Endothelial cell (in vitro differentiated cells): ENCODE results near the gene TCAP. TPM values are rescaled to one million over a fixed set of nuclear protein-coding genes. Genes with fewer than 3 reads are reported as not detected.

Experiments
- DNase-seq: peaks from one replicate; pipeline ENCODE4 v3.0.0; 2021; ENCODE audit warnings: low spot score
- H3K27ac Mint-ChIP-seq: one replicate; pipeline ENCODE4 v1.8.0; 2021; ENCODE audit warnings: mixed read lengths, inconsistent platforms; ENCODE audit not compliant: unreplicated experiment
- H3K27me3 Mint-ChIP-seq: one replicate; pipeline ENCODE4 v1.8.0; 2021; ENCODE audit warnings: mild to moderate bottlenecking, moderate library complexity, mixed read lengths, inconsistent platforms; ENCODE audit not compliant: unreplicated experiment
- H3K36me3 Mint-ChIP-seq: one replicate; pipeline ENCODE4 v1.8.0; 2021; ENCODE audit warnings: mild to moderate bottlenecking, low read depth, mixed read lengths, inconsistent platforms; ENCODE audit not compliant: unreplicated experiment
- H3K4me1 Mint-ChIP-seq: one replicate; pipeline ENCODE4 v1.8.0; 2021; ENCODE audit warnings: mild to moderate bottlenecking, mixed read lengths, inconsistent platforms; ENCODE audit not compliant: unreplicated experiment
- H3K4me3 Mint-ChIP-seq: one replicate; pipeline ENCODE4 v1.8.0; 2021; ENCODE audit warnings: mild to moderate bottlenecking, mixed read lengths, inconsistent platforms; ENCODE audit not compliant: unreplicated experiment
- H3K9me3 Mint-ChIP-seq: one replicate; pipeline ENCODE4 v1.8.0; 2021; ENCODE audit warnings: mixed read lengths, inconsistent platforms; ENCODE audit not compliant: unreplicated experiment
- total RNA-seq: library from RNA; stranded (reverse); fragmentation: NEBNext Ultra II Directional; extraction: Animal tissue kit (Norgen Biotek cat#: 25700); gene quantifications from one replicate; pipeline ENCODE4 v1.2.1, GENCODE V29; 2021; ENCODE audit not compliant: unreplicated experiment
- TF ChIP-seq, protein P1 (sequence below): fragments of 200-600 bp; sonication (generic); IDR thresholded peaks from one replicate; pipeline ENCODE4 v1.5.0; 2021; ENCODE audit warnings: antibody characterized with exemption; ENCODE audit not compliant: unreplicated experiment

The TCAP gene
- total RNA-seq, 1 donor from 2014 or later = 1.2 TPM

- H3K27ac Mint-ChIP-seq = no peak overlapping the region
- peaks cover 15% of the 10 kb centered on the region for H3K27me3 Mint-ChIP-seq
- TF ChIP-seq, protein P1, sequence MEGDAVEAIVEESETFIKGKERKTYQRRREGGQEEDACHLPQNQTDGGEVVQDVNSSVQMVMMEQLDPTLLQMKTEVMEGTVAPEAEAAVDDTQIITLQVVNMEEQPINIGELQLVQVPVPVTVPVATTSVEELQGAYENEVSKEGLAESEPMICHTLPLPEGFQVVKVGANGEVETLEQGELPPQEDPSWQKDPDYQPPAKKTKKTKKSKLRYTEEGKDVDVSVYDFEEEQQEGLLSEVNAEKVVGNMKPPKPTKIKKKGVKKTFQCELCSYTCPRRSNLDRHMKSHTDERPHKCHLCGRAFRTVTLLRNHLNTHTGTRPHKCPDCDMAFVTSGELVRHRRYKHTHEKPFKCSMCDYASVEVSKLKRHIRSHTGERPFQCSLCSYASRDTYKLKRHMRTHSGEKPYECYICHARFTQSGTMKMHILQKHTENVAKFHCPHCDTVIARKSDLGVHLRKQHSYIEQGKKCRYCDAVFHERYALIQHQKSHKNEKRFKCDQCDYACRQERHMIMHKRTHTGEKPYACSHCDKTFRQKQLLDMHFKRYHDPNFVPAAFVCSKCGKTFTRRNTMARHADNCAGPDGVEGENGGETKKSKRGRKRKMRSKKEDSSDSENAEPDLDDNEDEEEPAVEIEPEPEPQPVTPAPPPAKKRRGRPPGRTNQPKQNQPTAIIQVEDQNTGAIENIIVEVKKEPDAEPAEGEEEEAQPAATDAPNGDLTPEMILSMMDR = no peak
- DNase-seq = no peak
- H3K9me3 Mint-ChIP-seq = no peaks in the 10 kb centered on the region
- no peak overlapping the region for H3K4me3 Mint-ChIP-seq
- peaks cover 8% of the 10 kb centered on the region for H3K4me1 Mint-ChIP-seq
- peaks cover 5% of the 10 kb centered on the region for H3K36me3 Mint-ChIP-seq
Measured at GRCh38 chr17:39674702-39675389, 9.7 kb downstream of the TCAP start.

- no peak for DNase-seq
Measured at GRCh38 chr17:39675390-39676082, 10.4 kb downstream of the TCAP start.

GRCh38 chr17:39676198-39676819, 11.2 kb downstream of the TCAP start:
- H3K27ac Mint-ChIP-seq = no peak overlapping the region
- no peaks in the 10 kb centered on the region for H3K36me3 Mint-ChIP-seq
- H3K4me3 Mint-ChIP-seq = no peak overlapping the region
- peaks cover 12% of the 10 kb centered on the region for H3K4me1 Mint-ChIP-seq
- DNase-seq = no peak
- peaks cover 15% of the 10 kb centered on the region for H3K27me3 Mint-ChIP-seq
- TF ChIP-seq, protein P1 = no peak
- no peaks in the 10 kb centered on the region for H3K9me3 Mint-ChIP-seq

More at GRCh38 chr17:39675390-39676082, 10.4 kb downstream of the TCAP start:
- peaks cover 3% of the 10 kb centered on the region for H3K36me3 Mint-ChIP-seq
- peaks cover 15% of the 10 kb centered on the region for H3K27me3 Mint-ChIP-seq
- no peaks in the 10 kb centered on the region for H3K9me3 Mint-ChIP-seq
- TF ChIP-seq, protein P1 = no peak
- no peak overlapping the region for H3K4me3 Mint-ChIP-seq
- H3K27ac Mint-ChIP-seq = no peak overlapping the region
- peaks cover 12% of the 10 kb centered on the region for H3K4me1 Mint-ChIP-seq

DNA sequence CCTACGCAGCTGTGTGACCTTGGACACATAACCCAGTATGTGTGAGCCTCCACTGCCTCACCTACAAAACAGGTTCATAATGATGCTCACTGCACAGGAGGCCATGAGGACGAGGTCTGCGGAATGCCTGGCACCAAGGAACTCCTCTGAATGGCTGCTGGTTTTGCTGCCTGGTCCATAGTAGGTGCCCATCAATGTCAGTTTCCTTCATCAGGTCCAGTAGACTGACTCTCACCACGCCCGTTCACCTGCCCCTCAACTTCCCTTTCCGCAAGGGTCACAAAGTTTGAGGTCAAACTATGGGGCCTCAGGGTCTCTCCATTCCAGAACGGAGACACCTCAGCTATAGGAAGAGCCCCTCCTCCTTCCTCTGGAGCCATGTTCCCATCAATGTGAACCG, 11.9 kb downstream of the TCAP start:
- H3K9me3 Mint-ChIP-seq = no peaks in the 10 kb centered on the region
- no peaks in the 10 kb centered on the region for H3K36me3 Mint-ChIP-seq
- peaks cover 10% of the 10 kb centered on the region for H3K27me3 Mint-ChIP-seq
- H3K4me1 Mint-ChIP-seq = peaks cover 12% of the 10 kb centered on the region
- H3K4me3 Mint-ChIP-seq = no peak overlapping the region
- TF ChIP-seq, protein P1 = no peak
- no peak for DNase-seq
- H3K27ac Mint-ChIP-seq = no peak overlapping the region
